ENCODE measurements around the gene MEIS2.

Gene MEIS2

DNA sequence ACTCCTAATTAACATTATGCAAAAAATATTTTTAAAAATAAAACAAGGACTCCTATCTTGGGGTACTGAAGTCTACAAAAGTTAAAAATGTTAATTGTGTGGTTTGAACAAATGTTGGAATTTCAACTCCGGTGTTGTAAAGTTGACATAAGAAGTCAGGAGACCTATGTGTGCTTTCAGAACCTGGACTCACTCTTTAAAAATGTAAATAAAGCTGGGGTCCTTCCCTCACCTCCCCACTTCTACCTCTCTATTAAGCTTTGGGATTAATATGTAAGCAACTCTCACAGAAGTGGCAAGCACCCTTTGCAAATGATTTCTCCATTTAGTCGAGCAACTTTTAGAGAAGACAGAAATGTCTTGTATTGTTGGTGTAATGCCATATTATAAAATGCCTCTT is 11.9 kb downstream of the MEIS2 start (continued):
- no peak for TF ChIP-seq ZNF792 (tag by site-specific recombination; IDR thresholded peaks at IDR 0.05)
- TF ChIP-seq, protein P1, sequence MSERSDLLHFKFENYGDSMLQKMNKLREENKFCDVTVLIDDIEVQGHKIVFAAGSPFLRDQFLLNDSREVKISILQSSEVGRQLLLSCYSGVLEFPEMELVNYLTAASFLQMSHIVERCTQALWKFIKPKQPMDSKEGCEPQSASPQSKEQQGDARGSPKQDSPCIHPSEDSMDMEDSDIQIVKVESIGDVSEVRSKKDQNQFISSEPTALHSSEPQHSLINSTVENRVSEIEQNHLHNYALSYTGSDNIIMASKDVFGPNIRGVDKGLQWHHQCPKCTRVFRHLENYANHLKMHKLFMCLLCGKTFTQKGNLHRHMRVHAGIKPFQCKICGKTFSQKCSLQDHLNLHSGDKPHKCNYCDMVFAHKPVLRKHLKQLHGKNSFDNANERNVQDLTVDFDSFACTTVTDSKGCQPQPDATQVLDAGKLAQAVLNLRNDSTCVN (tag by site-specific recombination; optimal IDR thresholded peaks at IDR 0.05): no peak
- TF ChIP-seq, protein P2, sequence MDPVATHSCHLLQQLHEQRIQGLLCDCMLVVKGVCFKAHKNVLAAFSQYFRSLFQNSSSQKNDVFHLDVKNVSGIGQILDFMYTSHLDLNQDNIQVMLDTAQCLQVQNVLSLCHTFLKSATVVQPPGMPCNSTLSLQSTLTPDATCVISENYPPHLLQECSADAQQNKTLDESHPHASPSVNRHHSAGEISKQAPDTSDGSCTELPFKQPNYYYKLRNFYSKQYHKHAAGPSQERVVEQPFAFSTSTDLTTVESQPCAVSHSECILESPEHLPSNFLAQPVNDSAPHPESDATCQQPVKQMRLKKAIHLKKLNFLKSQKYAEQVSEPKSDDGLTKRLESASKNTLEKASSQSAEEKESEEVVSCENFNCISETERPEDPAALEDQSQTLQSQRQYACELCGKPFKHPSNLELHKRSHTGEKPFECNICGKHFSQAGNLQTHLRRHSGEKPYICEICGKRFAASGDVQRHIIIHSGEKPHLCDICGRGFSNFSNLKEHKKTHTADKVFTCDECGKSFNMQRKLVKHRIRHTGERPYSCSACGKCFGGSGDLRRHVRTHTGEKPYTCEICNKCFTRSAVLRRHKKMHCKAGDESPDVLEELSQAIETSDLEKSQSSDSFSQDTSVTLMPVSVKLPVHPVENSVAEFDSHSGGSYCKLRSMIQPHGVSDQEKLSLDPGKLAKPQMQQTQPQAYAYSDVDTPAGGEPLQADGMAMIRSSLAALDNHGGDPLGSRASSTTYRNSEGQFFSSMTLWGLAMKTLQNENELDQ (tag by site-specific recombination; IDR thresholded peaks at IDR 0.05; ENCODE audit: low read depth): no peak
- no peak for TF ChIP-seq ZNF19 (tag by site-specific recombination; IDR thresholded peaks at IDR 0.05; ENCODE audit: low read depth)
- TF ChIP-seq ZNF843 (tag by site-specific recombination; IDR thresholded peaks at IDR 0.05): no peak
- TF ChIP-seq, protein P3, sequence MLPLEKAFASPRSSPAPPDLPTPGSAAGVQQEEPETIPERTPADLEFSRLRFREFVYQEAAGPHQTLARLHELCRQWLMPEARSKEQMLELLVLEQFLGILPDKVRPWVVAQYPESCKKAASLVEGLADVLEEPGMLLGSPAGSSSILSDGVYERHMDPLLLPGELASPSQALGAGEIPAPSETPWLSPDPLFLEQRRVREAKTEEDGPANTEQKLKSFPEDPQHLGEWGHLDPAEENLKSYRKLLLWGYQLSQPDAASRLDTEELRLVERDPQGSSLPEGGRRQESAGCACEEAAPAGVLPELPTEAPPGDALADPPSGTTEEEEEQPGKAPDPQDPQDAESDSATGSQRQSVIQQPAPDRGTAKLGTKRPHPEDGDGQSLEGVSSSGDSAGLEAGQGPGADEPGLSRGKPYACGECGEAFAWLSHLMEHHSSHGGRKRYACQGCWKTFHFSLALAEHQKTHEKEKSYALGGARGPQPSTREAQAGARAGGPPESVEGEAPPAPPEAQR (tag by site-specific recombination; IDR thresholded peaks at IDR 0.05): no peak

DNA sequence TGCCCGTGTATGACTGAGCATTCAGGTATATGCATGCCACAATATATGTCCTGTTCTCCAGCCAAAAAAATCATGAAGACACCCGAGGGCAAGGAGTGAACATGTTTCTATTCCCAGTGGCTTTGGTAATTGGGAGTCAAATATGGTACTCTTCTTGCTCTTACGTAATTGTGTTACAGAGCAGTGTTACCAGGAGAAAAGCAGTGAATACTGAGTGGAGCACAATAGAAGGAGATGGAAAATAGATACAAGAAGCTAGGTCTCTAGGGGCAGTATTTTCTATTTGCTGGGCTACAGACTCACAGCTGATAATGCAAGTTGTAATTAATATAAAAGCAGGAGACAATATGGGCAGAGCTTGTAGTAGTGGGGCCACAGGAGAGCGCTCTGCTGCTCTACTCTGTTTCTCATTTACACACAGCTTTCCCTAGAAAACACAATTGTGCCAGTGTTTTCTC is 13.2 kb downstream of the MEIS2 start:
- no peaks in the 10 kb centered on the region for H3K9me3 ChIP-seq (ENCODE audit: control insufficient read depth, insufficient read depth, low read depth, low read length)
- TF ChIP-seq ZXDB (tag by site-specific recombination; IDR thresholded peaks at IDR 0.05) (no peak), ZNF623 (tag by site-specific recombination; IDR thresholded peaks at IDR 0.05) (no peak), BCL11B (tag by site-specific recombination; IDR thresholded peaks at IDR 0.05; ENCODE audit: low read depth) (no peak), PRDM1 (tag by site-specific recombination; IDR thresholded peaks at IDR 0.05) (peak; percentile 51)
- TF ChIP-seq, protein P4, sequence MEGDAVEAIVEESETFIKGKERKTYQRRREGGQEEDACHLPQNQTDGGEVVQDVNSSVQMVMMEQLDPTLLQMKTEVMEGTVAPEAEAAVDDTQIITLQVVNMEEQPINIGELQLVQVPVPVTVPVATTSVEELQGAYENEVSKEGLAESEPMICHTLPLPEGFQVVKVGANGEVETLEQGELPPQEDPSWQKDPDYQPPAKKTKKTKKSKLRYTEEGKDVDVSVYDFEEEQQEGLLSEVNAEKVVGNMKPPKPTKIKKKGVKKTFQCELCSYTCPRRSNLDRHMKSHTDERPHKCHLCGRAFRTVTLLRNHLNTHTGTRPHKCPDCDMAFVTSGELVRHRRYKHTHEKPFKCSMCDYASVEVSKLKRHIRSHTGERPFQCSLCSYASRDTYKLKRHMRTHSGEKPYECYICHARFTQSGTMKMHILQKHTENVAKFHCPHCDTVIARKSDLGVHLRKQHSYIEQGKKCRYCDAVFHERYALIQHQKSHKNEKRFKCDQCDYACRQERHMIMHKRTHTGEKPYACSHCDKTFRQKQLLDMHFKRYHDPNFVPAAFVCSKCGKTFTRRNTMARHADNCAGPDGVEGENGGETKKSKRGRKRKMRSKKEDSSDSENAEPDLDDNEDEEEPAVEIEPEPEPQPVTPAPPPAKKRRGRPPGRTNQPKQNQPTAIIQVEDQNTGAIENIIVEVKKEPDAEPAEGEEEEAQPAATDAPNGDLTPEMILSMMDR (tag by site-specific recombination; IDR thresholded peaks at IDR 0.05): 0 out of 2 replicates have a peak, but pooled peaks have one; percentile 24
- H3K36me3 ChIP-seq (ENCODE audit: control insufficient read depth in 2 of 2, insufficient read depth in 1 of 2, low read length in 2 of 2): peaks cover 23 to 34% of the 10 kb centered on the region in 2 experiments; a peak in 2 of 3 replicates
- H3K27ac ChIP-seq (ENCODE audit: extremely low read depth, low read depth, low read length): no peak overlapping the region
- H3K4me1 ChIP-seq (ENCODE audit: control insufficient read depth, insufficient read depth, low read length): peaks cover 7% of the 10 kb centered on the region
- no peak overlapping the region for H3K4me3 ChIP-seq (ENCODE audit: low read depth, low read length)
- ChIA-PET POLR2A (no interaction called here), CTCF (no interaction called here)

DNA sequence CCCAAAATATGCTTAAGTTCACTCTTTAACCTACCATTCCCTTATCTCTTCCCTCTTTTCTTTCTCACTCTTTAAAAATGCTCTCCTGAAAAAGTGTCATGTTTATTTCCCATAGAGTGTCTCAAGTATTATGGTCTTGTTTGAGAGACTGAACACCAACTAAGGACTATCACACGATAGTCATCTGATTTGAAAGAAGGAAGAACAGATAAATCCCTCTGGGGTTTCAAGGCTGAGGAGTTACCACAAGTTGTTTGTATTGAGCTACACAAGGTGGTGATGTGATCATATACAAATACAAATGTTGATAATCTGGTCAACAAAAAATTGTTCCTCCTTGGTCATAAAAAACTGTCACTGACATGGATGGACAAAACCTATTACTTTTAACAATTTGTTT is 13.8 kb downstream of the MEIS2 start:
- Histone ChIP-seq H3K27ac (ENCODE audit: extremely low read depth, low read depth, low read length) (no peak overlapping the region), H3K36me3 (ENCODE audit: control insufficient read depth in 2 of 2, insufficient read depth in 1 of 2, low read length in 2 of 2) (peaks cover 17 to 30% of the 10 kb centered on the region in 2 experiments; a peak in 2 of 3 replicates), H3K9me3 (ENCODE audit: control insufficient read depth, insufficient read depth, low read depth, low read length) (no peaks in the 10 kb centered on the region), H3K4me3 (ENCODE audit: low read depth, low read length) (no peak overlapping the region), H3K4me1 (ENCODE audit: control insufficient read depth, insufficient read depth, low read length) (peaks cover 7% of the 10 kb centered on the region)
- ChIA-PET POLR2A (no interaction called here), CTCF (interaction anchor here (0.6 kb wide), 1 partner anchor 32 kb away, joined by 3 read pairs; no protein-coding TSS in a partner anchor)
- TF ChIP-seq ZNF549 (tag by site-specific recombination; IDR thresholded peaks at IDR 0.05) (no peak), ZNF169 (tag by site-specific recombination; IDR thresholded peaks at IDR 0.05) (no peak)

DNA sequence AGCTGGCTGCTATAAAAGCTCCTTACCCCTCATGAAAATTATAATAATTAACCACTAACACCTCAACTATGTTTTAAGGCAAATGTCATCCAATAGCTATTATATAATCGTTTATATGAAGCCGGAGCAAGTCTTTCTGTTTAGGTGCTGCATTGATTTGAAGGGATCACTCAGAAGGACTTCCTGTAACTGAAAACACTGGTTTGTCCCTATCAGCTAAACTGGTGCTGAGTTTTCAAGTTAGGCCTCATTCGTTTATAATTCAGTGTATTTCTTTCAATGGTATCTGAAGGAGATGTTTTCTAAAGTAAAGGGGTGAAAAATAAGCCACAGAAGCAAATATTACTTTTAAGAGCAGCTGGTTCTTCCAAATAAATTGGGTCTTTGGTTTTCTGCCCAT is 14.2 kb downstream of the MEIS2 start:
- Histone ChIP-seq H3K27ac (ENCODE audit: extremely low read depth, low read depth, low read length) (no peak overlapping the region), H3K4me1 (ENCODE audit: control insufficient read depth, insufficient read depth, low read length) (peaks cover 8% of the 10 kb centered on the region), H3K9me3 (ENCODE audit: control insufficient read depth, insufficient read depth, low read depth, low read length) (no peaks in the 10 kb centered on the region), H3K36me3 (ENCODE audit: control insufficient read depth in 2 of 2, insufficient read depth in 1 of 2, low read length in 2 of 2) (peaks cover 13 to 29% of the 10 kb centered on the region in 2 experiments; a peak in 2 of 3 replicates), H3K4me3 (ENCODE audit: low read depth, low read length) (no peak overlapping the region)
- POLR2A ChIA-PET: no interaction called here
- CTCF ChIA-PET: interaction anchor here (0.6 kb wide), 2 partner anchors 33 to 347 kb away, joined by 3 read pairs; no protein-coding TSS in a partner anchor
- TF ChIP-seq ZNF157 (tag by site-specific recombination; IDR thresholded peaks at IDR 0.05): no peak
- TF ChIP-seq, protein P5, sequence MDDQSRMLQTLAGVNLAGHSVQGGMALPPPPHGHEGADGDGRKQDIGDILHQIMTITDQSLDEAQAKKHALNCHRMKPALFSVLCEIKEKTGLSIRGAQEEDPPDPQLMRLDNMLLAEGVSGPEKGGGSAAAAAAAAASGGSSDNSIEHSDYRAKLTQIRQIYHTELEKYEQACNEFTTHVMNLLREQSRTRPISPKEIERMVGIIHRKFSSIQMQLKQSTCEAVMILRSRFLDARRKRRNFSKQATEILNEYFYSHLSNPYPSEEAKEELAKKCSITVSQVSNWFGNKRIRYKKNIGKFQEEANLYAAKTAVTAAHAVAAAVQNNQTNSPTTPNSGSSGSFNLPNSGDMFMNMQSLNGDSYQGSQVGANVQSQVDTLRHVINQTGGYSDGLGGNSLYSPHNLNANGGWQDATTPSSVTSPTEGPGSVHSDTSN (CRISPR knock-in tag; IDR thresholded peaks at IDR 0.05): no peak
- TF ChIP-seq, protein P6, sequence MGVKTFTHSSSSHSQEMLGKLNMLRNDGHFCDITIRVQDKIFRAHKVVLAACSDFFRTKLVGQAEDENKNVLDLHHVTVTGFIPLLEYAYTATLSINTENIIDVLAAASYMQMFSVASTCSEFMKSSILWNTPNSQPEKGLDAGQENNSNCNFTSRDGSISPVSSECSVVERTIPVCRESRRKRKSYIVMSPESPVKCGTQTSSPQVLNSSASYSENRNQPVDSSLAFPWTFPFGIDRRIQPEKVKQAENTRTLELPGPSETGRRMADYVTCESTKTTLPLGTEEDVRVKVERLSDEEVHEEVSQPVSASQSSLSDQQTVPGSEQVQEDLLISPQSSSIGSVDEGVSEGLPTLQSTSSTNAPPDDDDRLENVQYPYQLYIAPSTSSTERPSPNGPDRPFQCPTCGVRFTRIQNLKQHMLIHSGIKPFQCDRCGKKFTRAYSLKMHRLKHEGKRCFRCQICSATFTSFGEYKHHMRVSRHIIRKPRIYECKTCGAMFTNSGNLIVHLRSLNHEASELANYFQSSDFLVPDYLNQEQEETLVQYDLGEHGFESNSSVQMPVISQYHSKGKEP (tag by site-specific recombination; IDR thresholded peaks at IDR 0.05): no peak

Measured in HEK293 (cell line).